GM12864 (cell line): ENCODE data around the gene HOPX.

Source experiments
- DNase-seq: peaks from one replicate; pipeline ENCODE4 v3.0.0-alpha.2; 2011; ENCODE audit warnings: low read depth
- H3K4me3 ChIP-seq: 2 replicates; pipeline ENCODE4 v1.5.1; 2011; ENCODE audit warnings: mild to moderate bottlenecking, low read depth, low read length, control low read depth
- TF ChIP-seq, protein P1 (sequence below): IDR thresholded peaks from 2 replicates; pipeline ENCODE4 v1.5.1; 2011; ENCODE audit warnings: low read depth, mild to moderate bottlenecking, moderate library complexity, low read length, control low read depth, inconsistent platforms; ENCODE audit errors: missing control alignments

The HOPX gene

DNA sequence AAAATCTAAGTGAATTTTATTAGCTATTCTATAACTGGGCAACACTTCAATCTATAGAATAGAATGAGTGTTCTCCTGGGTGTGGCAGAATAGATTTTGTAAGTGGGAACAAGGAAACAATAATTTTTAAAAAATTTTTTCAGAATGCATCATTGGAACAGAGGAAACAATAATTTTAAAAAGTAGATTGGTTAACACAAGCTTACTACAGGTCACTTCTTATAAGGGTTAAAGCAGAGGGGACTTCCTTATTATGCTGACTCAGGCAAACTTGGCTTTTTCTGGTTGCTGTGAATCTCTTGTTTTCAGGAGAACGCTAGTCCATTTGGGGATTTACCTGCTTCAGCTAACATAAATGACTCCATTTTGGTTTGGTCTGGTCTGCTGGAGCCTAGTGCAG, 52.5 kb downstream of the HOPX start:
- no peak overlapping the region for H3K4me3 ChIP-seq
- TF ChIP-seq, protein P1, sequence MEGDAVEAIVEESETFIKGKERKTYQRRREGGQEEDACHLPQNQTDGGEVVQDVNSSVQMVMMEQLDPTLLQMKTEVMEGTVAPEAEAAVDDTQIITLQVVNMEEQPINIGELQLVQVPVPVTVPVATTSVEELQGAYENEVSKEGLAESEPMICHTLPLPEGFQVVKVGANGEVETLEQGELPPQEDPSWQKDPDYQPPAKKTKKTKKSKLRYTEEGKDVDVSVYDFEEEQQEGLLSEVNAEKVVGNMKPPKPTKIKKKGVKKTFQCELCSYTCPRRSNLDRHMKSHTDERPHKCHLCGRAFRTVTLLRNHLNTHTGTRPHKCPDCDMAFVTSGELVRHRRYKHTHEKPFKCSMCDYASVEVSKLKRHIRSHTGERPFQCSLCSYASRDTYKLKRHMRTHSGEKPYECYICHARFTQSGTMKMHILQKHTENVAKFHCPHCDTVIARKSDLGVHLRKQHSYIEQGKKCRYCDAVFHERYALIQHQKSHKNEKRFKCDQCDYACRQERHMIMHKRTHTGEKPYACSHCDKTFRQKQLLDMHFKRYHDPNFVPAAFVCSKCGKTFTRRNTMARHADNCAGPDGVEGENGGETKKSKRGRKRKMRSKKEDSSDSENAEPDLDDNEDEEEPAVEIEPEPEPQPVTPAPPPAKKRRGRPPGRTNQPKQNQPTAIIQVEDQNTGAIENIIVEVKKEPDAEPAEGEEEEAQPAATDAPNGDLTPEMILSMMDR = no peak
- no peak for DNase-seq

DNA sequence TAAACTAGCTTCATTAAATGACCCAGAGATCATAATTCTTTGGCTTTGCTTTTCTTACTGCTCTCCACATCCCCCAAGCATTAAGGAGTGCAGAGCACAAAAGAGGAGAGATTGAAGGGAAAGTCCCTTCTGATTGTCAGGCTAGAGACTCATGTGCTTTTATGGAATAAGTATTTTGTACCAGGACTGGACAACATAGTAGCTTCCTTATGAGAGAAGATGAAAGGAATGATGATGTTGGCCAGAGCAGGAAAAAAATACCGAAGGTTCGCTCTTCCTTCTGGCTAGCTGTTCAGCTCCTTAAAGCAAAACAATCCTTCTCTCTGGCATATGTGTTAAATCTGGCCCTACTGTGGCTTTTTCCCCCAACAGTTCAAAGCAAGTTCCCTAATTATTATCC, 53.1 kb downstream of the HOPX start:
- H3K4me3 ChIP-seq = no peak overlapping the region
- TF ChIP-seq, protein P1 = no peak
- DNase-seq = no peak

DNA sequence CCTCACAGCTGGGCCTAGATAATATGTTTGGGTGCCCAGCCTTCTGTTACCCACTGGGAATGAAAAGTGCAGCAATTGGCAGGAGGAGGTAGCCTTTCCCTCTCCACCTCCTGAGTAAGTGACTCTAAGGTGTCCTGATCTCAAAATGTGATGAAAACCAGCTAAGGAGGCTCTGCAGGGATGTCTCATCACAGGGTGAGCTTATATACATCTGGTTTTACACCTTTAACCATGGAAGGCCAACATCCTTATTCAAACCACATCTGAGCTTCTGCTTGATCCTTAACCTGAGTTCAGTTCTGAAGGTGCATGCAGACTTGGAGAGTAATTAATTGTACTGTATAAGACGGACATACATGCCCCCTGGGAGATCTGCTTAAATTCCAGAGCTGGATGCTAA, 53.7 kb downstream of the HOPX start:
- TF ChIP-seq, protein P1 = no peak
- no peak overlapping the region for H3K4me3 ChIP-seq

DNA sequence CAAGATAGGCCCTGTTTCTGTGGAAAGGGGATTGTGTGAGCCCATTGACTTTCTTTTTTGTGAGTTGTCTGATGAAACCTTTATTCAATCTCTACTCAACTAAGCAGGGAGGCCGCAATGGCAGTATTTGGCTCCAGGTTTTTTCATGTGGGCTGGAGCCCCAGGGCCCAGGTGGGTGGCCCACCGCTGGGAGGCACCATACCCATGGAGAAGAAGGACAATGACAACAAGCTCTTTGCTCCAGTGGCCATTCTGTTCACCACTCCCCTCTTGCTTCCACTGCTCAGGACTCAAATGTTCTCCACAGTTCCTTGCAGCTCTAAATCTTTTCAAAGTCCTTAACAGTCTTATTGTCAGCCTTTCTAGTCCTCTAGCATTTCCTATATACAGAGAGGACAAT, 54.1 kb downstream of the HOPX start:
- TF ChIP-seq, protein P1 = peak; percentile 26
- no peak overlapping the region for H3K4me3 ChIP-seq
- DNase-seq = no peak

More for the DNA sequence above, 53.7 kb downstream of the HOPX start:
- no peak for DNase-seq

- no peak overlapping the region for H3K4me3 ChIP-seq
- no peak for DNase-seq
- TF ChIP-seq, protein P1 = no peak
These were observed 54.7 kb downstream of the HOPX start for GRCh38 chr4:56626420-56626819.

DNA sequence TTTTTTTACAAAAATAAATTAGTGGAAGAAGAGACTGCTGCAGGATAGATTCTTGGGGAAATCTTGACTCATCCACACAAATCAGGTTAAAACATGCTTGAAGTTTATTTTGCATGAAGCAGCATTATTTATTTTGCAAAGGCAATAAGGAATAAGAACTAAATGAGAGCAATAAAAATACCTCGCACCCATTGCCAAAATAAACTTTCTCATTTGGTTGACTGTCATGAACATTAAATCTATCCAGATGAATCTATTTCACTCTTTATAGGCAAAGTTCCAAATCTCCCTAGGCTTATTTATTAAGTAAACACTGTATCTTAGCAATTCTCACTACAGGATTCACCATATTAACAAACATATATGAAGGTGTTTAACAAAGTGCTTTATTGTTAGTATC, 58.9 kb downstream of the HOPX start:
- TF ChIP-seq, protein P1 = no peak
- no peak for DNase-seq
- H3K4me3 ChIP-seq = no peak overlapping the region

- DNase-seq = no peak
- TF ChIP-seq, protein P1 = no peak
- no peak overlapping the region for H3K4me3 ChIP-seq
These were observed 61.3 kb downstream of the HOPX start for GRCh38 chr4:56619816-56620215.
